HL-60 (cell line): ENCODE measurements around the gene KYNU.
"Not testable (repeated sequence)": the region's sequence is repeated elsewhere in the genome, so short reads cannot be mapped to it uniquely, and the experiment has no call there.

Source experiments
- DNase-seq, 2 experiments: peaks; one replicate each; pipeline ENCODE4 v3.0.0-alpha.2; 2010 to 2020; ENCODE audit warnings: low read depth in 1 of 2, low spot score in 1 of 2
- H3K27ac ChIP-seq: fragments of 250-450 bp; sonication (Bioruptor Pico); replicated peaks from 2 replicates; pipeline ENCODE4 v1.5.1; 2020; ENCODE audit warnings: mild to moderate bottlenecking, moderate library complexity
- H3K27me3 ChIP-seq: fragments of 250-450 bp; sonication (Bioruptor Pico); 2 replicates; pipeline ENCODE4 v1.5.1; 2021; ENCODE audit warnings: mild to moderate bottlenecking, moderate library complexity; ENCODE audit not compliant: insufficient read depth, poor library complexity, severe bottlenecking
- H3K4me3 ChIP-seq: replicated peaks from 2 replicates; pipeline ENCODE4 v1.5.1; 2011; ENCODE audit warnings: mild to moderate bottlenecking, control low read depth, low read length; ENCODE audit not compliant: insufficient read depth
- GABPA ChIP-seq: IDR thresholded peaks from 2 replicates; pipeline ENCODE4 v1.6.1; 2012; ENCODE audit warnings: low read depth
- POLR2AphosphoS5 ChIP-seq: IDR thresholded peaks from 2 replicates; pipeline ENCODE4 v1.6.1; 2012; ENCODE audit warnings: low read depth
- REST ChIP-seq: IDR thresholded peaks from 2 replicates; pipeline ENCODE4 v1.6.1; 2012; ENCODE audit warnings: low read depth; ENCODE audit not compliant: insufficient replicate concordance
- SPI1 ChIP-seq: IDR thresholded peaks from 2 replicates; pipeline ENCODE4 v1.6.1; 2012; ENCODE audit warnings: low read depth, mild to moderate bottlenecking, borderline replicate concordance
- TF ChIP-seq, protein P1 (sequence below): IDR thresholded peaks from one replicate; pipeline ENCODE4 v1.5.1; 2011; ENCODE audit warnings: low read length, control low read depth, inconsistent platforms; ENCODE audit not compliant: insufficient read depth

KYNU gene

DNA sequence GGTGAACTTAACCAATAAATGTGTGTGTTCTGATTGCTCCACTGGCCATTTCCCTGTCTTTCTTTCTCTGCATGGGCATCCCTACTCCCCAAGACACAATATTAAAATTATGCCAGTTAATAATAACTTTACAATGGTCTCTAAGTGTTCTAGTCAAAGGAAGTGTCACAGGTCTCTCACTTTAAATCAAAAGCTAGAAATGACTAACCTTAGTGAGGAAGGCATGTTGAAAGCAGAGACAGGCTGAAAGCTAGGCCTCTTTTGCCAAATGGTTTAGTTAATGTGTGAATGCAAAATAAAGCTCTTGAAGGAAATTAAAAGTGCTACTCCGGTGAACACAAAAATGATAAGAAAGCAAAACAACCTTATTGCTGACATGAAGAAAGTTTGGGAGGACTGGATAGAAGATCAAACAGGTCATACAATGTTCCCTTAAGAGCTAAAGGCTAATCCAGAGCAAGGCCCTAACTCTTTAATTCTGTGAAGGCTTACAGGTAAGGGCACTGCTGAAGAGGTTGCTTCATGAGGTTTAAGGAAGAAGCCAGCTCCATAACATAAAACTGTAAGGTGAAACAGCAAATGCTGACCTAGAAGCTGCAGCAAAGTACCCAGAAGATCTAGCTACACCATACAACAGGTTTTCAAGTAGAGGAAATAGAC lies 207.8 kb downstream of the KYNU start:
- TF ChIP-seq REST: no peak
- TF ChIP-seq, protein P1, sequence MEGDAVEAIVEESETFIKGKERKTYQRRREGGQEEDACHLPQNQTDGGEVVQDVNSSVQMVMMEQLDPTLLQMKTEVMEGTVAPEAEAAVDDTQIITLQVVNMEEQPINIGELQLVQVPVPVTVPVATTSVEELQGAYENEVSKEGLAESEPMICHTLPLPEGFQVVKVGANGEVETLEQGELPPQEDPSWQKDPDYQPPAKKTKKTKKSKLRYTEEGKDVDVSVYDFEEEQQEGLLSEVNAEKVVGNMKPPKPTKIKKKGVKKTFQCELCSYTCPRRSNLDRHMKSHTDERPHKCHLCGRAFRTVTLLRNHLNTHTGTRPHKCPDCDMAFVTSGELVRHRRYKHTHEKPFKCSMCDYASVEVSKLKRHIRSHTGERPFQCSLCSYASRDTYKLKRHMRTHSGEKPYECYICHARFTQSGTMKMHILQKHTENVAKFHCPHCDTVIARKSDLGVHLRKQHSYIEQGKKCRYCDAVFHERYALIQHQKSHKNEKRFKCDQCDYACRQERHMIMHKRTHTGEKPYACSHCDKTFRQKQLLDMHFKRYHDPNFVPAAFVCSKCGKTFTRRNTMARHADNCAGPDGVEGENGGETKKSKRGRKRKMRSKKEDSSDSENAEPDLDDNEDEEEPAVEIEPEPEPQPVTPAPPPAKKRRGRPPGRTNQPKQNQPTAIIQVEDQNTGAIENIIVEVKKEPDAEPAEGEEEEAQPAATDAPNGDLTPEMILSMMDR: no peak
- TF ChIP-seq SPI1: no peak
- no peak for TF ChIP-seq POLR2AphosphoS5
- no peak for TF ChIP-seq GABPA
- no peak for DNase-seq
- no peaks in the 10 kb centered on the region for H3K27me3 ChIP-seq
- H3K27ac ChIP-seq: no peak overlapping the region
- H3K4me3 ChIP-seq: no peak overlapping the region

DNA sequence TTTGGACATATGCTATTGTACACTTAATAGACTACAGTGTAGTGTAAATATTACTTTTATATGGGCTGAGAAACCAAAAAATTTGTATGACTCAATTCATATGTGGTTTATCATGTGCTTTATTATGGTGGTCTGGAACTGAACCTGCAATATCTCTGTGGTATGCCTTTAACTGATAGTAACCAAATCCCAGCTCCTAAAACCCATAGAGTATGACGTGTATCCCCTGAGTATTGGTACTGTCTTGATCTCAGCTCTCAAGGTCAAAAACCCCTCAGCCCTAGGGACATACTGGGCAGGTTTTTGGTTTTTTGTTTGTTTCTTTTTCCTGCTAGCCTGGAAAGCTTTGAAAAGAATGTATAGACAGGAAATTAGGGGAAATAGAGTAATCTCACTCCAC lies 209.6 kb downstream of the KYNU start:
- H3K27ac ChIP-seq: no peak overlapping the region
- TF ChIP-seq, protein P1: no peak
- no peak for TF ChIP-seq SPI1

DNA sequence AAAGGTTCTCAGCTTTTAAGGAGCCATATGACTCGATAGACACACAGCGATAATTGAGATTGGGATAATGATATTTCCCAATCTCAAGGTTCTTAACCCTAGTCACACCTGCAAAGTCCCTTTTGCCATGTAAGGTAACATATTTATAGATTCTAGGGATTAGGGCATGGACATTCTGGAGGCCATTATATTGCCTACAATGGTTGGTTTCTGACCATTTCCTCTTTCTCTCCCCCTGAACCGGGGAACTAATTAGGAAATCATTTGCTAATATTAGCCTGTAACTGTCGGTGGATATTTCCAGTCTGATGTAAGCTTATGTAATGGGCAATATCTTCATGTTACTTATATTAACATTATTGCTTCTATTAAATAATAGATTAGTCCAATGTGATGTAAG lies 210.9 kb downstream of the KYNU start:
- no peak overlapping the region for H3K27ac ChIP-seq

More for the DNA sequence above, 209.6 kb downstream of the KYNU start:
- Histone ChIP-seq H3K27me3 (no peaks in the 10 kb centered on the region), H3K4me3 (no peak overlapping the region)
- DNase-seq: no peak

GRCh38 chr2:143089520-143089919 lies 212.1 kb downstream of the KYNU start:
- not testable (repeated sequence) for H3K27ac ChIP-seq, DNase-seq

More for the DNA sequence above, 210.9 kb downstream of the KYNU start:
- DNase-seq: no peak
- TF ChIP-seq POLR2AphosphoS5 (no peak), REST (no peak), SPI1 (no peak), GABPA (no peak)
- TF ChIP-seq, protein P1: no peak
- no peaks in the 10 kb centered on the region for H3K27me3 ChIP-seq
- H3K4me3 ChIP-seq: no peak overlapping the region

More at GRCh38 chr2:143089520-143089919, 212.1 kb downstream of the KYNU start:
- not testable (repeated sequence) for H3K4me3 ChIP-seq, H3K27me3 ChIP-seq
